IPS-15b (cell line): ENCODE measurements around the gene COL12A1.

Source experiments
- H3K27me3 ChIP-seq: one replicate; pipeline ENCODE4 v1.6.1; 2013; ENCODE audit warnings: low read length; ENCODE audit not compliant: control insufficient read depth, insufficient read depth
- H3K36me3 ChIP-seq: one replicate; pipeline ENCODE4 v1.6.1; 2013; ENCODE audit warnings: low read length; ENCODE audit not compliant: control insufficient read depth, insufficient read depth
- H3K4me1 ChIP-seq: one replicate; pipeline ENCODE4 v1.6.1; 2013; ENCODE audit warnings: mild to moderate bottlenecking, low read length; ENCODE audit not compliant: control insufficient read depth, insufficient read depth
- H3K4me3 ChIP-seq: one replicate; pipeline ENCODE4 v1.5.1; 2013; ENCODE audit warnings: low read depth, low read length
- H3K9ac ChIP-seq: one replicate; pipeline ENCODE4 v1.6.1; 2013; ENCODE audit warnings: low read depth, mild to moderate bottlenecking, low read length
- H3K9me3 ChIP-seq: one replicate; pipeline ENCODE4 v1.6.1; 2013; ENCODE audit warnings: mild to moderate bottlenecking, low read length; ENCODE audit not compliant: control insufficient read depth, insufficient read depth

The COL12A1 gene

DNA sequence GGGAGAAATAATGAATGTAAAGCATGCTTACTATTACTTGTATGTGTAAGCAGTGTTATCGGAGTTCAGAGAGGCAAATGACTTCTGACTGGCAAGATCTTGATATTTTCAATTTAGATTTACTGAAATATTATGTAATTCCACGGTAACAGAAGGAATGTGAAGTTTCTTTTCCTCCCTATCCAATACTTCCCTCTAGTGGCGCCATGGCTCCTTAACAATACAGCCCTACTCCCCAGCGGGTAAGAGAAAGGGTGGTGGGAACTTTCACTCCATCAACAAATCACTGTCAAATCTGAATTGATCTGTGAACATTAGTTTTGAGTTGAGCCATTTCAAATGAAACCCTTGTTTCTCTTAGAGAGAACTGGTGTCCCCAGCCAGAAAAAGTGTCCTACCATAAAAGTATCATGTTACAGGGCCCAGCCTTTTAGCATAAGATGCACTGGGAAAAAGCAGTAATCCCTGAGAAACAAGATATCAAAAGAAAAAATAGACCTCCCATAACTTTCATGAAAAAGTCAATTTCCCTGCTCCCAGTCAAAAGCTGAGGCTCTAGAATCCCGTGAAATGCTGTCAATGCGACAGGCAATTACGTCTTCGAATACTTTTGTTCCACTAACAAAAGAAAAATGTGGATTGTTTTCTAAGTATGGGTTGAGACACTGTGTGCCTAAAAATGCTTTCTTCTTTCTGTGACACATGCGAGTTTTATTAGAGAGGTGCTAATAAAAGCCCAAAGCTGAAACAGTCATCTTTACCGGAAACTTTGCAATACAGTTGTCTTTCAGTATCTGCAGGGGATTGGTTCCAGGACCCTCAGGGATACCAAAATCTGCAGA lies 24.9 kb upstream of the COL12A1 start:
- no peaks in the 10 kb centered on the region for H3K36me3 ChIP-seq
- H3K4me3 ChIP-seq, result no peak overlapping the region
- H3K9me3 ChIP-seq, result no peaks in the 10 kb centered on the region
- peaks cover 10% of the 10 kb centered on the region for H3K4me1 ChIP-seq
- H3K9ac ChIP-seq, result no peak overlapping the region
- H3K27me3 ChIP-seq, result no peaks in the 10 kb centered on the region

DNA sequence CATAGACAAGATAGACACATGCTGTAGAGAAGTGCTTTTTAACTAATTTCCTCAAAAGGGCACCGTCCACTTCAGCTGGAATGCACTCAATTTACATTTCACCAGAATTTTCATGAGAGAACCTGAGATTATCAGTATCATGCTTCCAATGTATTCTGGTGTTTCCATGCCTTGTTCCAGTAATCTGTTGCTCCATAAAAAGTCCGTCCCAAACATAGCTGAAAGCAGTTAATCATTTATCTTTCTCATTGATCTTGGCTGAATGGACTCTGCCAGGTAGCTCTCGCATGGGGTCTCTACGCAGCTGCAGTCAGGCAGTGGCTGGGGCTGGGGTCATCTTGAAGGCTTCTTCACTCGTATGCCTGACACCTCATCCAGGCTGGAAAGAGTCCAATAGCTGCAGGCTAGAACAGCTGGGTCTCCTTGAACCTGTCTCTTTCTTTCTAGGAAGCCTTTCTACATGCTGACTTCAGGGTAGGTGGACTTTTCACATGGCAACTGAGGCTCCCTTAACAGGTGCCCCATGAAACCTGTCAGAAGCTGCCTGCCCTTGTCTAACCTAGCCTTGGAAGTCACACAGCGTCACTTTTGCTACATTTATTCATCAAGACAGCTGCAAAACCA lies 18.6 kb upstream of the COL12A1 start:
- H3K4me3 ChIP-seq, result no peak overlapping the region
- H3K27me3 ChIP-seq, result no peaks in the 10 kb centered on the region
- peaks cover 5% of the 10 kb centered on the region for H3K4me1 ChIP-seq
- H3K36me3 ChIP-seq, result no peaks in the 10 kb centered on the region
- no peaks in the 10 kb centered on the region for H3K9me3 ChIP-seq
- no peak overlapping the region for H3K9ac ChIP-seq

DNA sequence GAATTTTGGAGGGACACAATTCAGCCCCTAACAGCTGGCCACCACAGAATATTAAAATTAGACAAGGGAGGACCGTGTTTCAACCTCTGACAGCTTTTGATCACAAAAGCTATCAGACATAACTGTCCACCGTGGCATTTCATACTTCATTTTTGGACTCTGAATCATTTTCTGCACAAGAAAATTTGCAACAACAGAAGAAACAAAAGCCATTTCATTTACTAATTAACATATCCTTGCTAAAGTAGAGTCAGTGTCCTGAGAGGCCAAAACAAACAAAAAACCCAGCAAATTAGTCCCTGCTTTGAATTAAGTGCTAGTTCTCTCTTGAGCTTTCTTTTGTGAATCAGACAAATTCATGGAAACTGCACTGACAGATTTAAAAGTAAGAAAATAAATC lies 17.6 kb upstream of the COL12A1 start:
- Histone ChIP-seq H3K27me3 (no peaks in the 10 kb centered on the region), H3K9me3 (no peaks in the 10 kb centered on the region), H3K36me3 (no peaks in the 10 kb centered on the region), H3K9ac (no peak overlapping the region), H3K4me3 (no peak overlapping the region), H3K4me1 (peaks cover 5% of the 10 kb centered on the region)

GRCh38 chr6:75222261-75222660 lies 16.4 kb upstream of the COL12A1 start:
- no peaks in the 10 kb centered on the region for H3K36me3 ChIP-seq
- peaks cover 5% of the 10 kb centered on the region for H3K4me1 ChIP-seq
- no peaks in the 10 kb centered on the region for H3K9me3 ChIP-seq

GRCh38 chr6:75221116-75221515 lies 15.3 kb upstream of the COL12A1 start:
- Histone ChIP-seq H3K27me3 (no peaks in the 10 kb centered on the region), H3K9me3 (no peaks in the 10 kb centered on the region), H3K4me3 (no peak overlapping the region), H3K4me1 (peaks cover 3% of the 10 kb centered on the region), H3K36me3 (no peaks in the 10 kb centered on the region), H3K9ac (no peak overlapping the region)

More at GRCh38 chr6:75222261-75222660, 16.4 kb upstream of the COL12A1 start:
- Histone ChIP-seq H3K27me3 (no peaks in the 10 kb centered on the region), H3K9ac (no peak overlapping the region), H3K4me3 (no peak overlapping the region)

DNA sequence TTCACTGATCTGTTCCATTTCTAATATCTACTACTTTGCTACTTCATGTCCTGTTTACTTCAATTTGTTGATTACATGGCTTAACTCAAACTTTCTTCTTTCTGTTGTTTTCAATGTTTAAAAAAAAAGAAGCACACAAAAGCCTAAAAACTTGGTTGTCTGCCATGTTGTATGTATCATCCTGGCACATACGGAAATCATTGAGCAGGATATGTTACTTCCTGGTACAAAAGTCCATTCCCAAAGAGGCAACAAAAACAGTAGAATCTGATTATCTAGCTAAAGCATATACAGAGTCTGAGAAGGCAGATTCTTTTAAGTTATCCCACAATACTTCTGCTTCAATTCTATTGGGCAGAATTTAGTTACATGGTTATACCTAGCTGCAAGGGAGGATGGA lies 14.5 kb upstream of the COL12A1 start:
- no peak overlapping the region for H3K4me3 ChIP-seq
- H3K4me1 ChIP-seq, result peaks cover 3% of the 10 kb centered on the region
- H3K9me3 ChIP-seq, result no peaks in the 10 kb centered on the region
- H3K9ac ChIP-seq, result no peak overlapping the region
- no peaks in the 10 kb centered on the region for H3K27me3 ChIP-seq
- H3K36me3 ChIP-seq, result no peaks in the 10 kb centered on the region

GRCh38 chr6:75219263-75219662 lies 13.4 kb upstream of the COL12A1 start:
- H3K27me3 ChIP-seq, result no peaks in the 10 kb centered on the region
- H3K4me1 ChIP-seq, result peaks cover 3% of the 10 kb centered on the region
- no peaks in the 10 kb centered on the region for H3K9me3 ChIP-seq
- no peaks in the 10 kb centered on the region for H3K36me3 ChIP-seq
- no peak overlapping the region for H3K4me3 ChIP-seq
- H3K9ac ChIP-seq, result no peak overlapping the region

DNA sequence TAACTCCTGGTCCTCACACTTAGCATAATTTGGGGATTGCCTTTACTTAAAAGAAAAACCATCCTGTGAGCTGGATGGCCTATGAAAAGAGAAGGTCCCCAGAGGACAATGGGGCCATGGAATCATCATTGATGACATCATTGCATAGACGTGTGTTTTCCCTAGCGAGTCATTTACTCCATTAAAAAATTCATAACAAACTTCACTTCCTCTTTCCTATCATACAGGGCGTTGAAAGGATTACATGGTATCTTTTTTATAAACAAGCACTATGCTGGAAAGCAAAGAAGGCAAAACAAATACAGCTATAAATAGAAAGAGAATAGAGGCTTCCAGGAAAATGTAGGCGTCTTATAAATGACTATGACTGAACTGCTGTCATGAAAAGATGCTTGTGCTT lies 11.3 kb upstream of the COL12A1 start:
- no peaks in the 10 kb centered on the region for H3K9me3 ChIP-seq

GRCh38 chr6:75215291-75215690 lies 9.4 kb upstream of the COL12A1 start:
- Histone ChIP-seq H3K4me3 (no peak overlapping the region), H3K27me3 (no peaks in the 10 kb centered on the region), H3K4me1 (peaks cover 5% of the 10 kb centered on the region), H3K9me3 (no peaks in the 10 kb centered on the region), H3K36me3 (no peaks in the 10 kb centered on the region), H3K9ac (no peak overlapping the region)

More for the DNA sequence above, 11.3 kb upstream of the COL12A1 start:
- peaks cover 3% of the 10 kb centered on the region for H3K4me1 ChIP-seq
- H3K9ac ChIP-seq, result no peak overlapping the region
- H3K27me3 ChIP-seq, result no peaks in the 10 kb centered on the region
- no peaks in the 10 kb centered on the region for H3K36me3 ChIP-seq
- no peak overlapping the region for H3K4me3 ChIP-seq

GRCh38 chr6:75213732-75214131 lies 7.9 kb upstream of the COL12A1 start:
- Histone ChIP-seq H3K9ac (no peak overlapping the region), H3K4me3 (no peak overlapping the region), H3K9me3 (no peaks in the 10 kb centered on the region), H3K4me1 (peaks cover 6% of the 10 kb centered on the region), H3K36me3 (no peaks in the 10 kb centered on the region), H3K27me3 (peaks cover 12% of the 10 kb centered on the region)

GRCh38 chr6:75213112-75213511 lies 7.3 kb upstream of the COL12A1 start:
- Histone ChIP-seq H3K9ac (no peak overlapping the region), H3K9me3 (no peaks in the 10 kb centered on the region), H3K36me3 (no peaks in the 10 kb centered on the region), H3K27me3 (peaks cover 18% of the 10 kb centered on the region), H3K4me1 (peaks cover 12% of the 10 kb centered on the region), H3K4me3 (no peak overlapping the region)
